ENCODE data around the gene PLXDC2. TPM values are rescaled to one million over a fixed set of nuclear protein-coding genes. Genes with fewer than 3 reads are reported as not detected.

PLXDC2 gene
- total and polyA plus RNA-seq, 2 donors (not counting 1 experiment from before 2014, with no cell fraction given) = 0.07 TPM

GRCh38 chr10:19920075-19920726 is 104.0 kb downstream of the PLXDC2 start:
- Mint-ChIP-seq H3K9me3 (ENCODE audit: insufficient read depth) (peaks cover 1% of the 10 kb centered on the region), H3K27me3 (no peaks in the 10 kb centered on the region), H3K4me1 (no peaks in the 10 kb centered on the region), H3K27ac (no peak overlapping the region), H3K4me3 (no peak overlapping the region)
- Histone ChIP-seq H3K36me3 (replicated peaks in 1 of 2; ENCODE audit: control extremely low read depth in 1 of 2, control insufficient read depth in 1 of 2, extremely low read depth in 1 of 2, insufficient read depth in 2 of 2, low read length in 1 of 2) (no peaks in the 10 kb centered on the region), H4K20me1 (ENCODE audit: control insufficient read depth, insufficient read depth, low read length, poor library complexity, severe bottlenecking) (no peaks in the 10 kb centered on the region), H3K9me3 (ENCODE audit: control extremely low read depth in 1 of 3, control insufficient read depth in 2 of 3, insufficient read depth in 1 of 3, low read length in 2 of 3) (no peaks in the 10 kb centered on the region), H3K4me2 (replicated peaks; ENCODE audit: low read depth, low read length, poor library complexity, severe bottlenecking) (no peak overlapping the region), H3K4me3 (ENCODE audit: control extremely low read depth in 1 of 5, extremely low read depth in 1 of 5, insufficient read depth in 1 of 5, low read depth in 2 of 5, low read length in 4 of 5) (no peak overlapping the region), H3K4me1 (ENCODE audit: control insufficient read depth in 2 of 2, insufficient read depth in 2 of 2, low read length in 2 of 2) (no peaks in the 10 kb centered on the region), H3K27me3 (replicated peaks in 1 of 4; ENCODE audit: control extremely low read depth in 1 of 4, control insufficient read depth in 3 of 4, insufficient read depth in 4 of 4, low read length in 3 of 4) (no peaks in the 10 kb centered on the region), H2AFZ (ENCODE audit: insufficient read depth, low read depth, low read length, poor library complexity, severe bottlenecking) (no peak overlapping the region), H3K27ac (ENCODE audit: low read length in 2 of 2) (no peak overlapping the region), H3K9ac (ENCODE audit: low read length) (no peak overlapping the region), H3K79me2 (ENCODE audit: control insufficient read depth, insufficient read depth, low read length) (no peaks in the 10 kb centered on the region)
- POLR2A ChIA-PET = no interaction called here
- TF ChIP-seq EZH2 (IDR thresholded peaks at IDR 0.05; ENCODE audit: borderline replicate concordance, insufficient read depth, low read depth, low read length, poor library complexity, severe bottlenecking) (no peak), CTCF (IDR thresholded peaks at IDR 0.05) (no peak)
- no peak for ATAC-seq (ENCODE audit: low read depth)
- intact Hi-C loops (cut with micrococcal nuclease) = no loop called here
- CTCF ChIA-PET = interaction anchor here (1.1 kb wide), 1 partner anchor 12 kb away, joined by 3 read pairs; no protein-coding TSS in a partner anchor
- DNase-seq = no peak
- WGBS (ENCODE audit: insufficient coverage) = 96% methylated on average over 3 of the region's 4 CpGs

- no peak overlapping the region for H3K4me3 Mint-ChIP-seq
- Histone ChIP-seq H3K36me3 (replicated peaks in 1 of 2; ENCODE audit: control extremely low read depth in 1 of 2, control insufficient read depth in 1 of 2, extremely low read depth in 1 of 2, insufficient read depth in 2 of 2, low read length in 1 of 2) (no peaks in the 10 kb centered on the region), H4K20me1 (ENCODE audit: control insufficient read depth, insufficient read depth, low read length, poor library complexity, severe bottlenecking) (no peaks in the 10 kb centered on the region), H3K9me3 (ENCODE audit: control extremely low read depth in 1 of 3, control insufficient read depth in 2 of 3, insufficient read depth in 1 of 3, low read length in 2 of 3) (no peaks in the 10 kb centered on the region), H3K27me3 (replicated peaks in 1 of 4; ENCODE audit: control extremely low read depth in 1 of 4, control insufficient read depth in 3 of 4, insufficient read depth in 4 of 4, low read length in 3 of 4) (no peaks in the 10 kb centered on the region), H2AFZ (ENCODE audit: insufficient read depth, low read depth, low read length, poor library complexity, severe bottlenecking) (no peak overlapping the region), H3K9ac (ENCODE audit: low read length) (no peak overlapping the region), H3K79me2 (ENCODE audit: control insufficient read depth, insufficient read depth, low read length) (no peaks in the 10 kb centered on the region), H3K4me3 (ENCODE audit: control extremely low read depth in 1 of 5, extremely low read depth in 1 of 5, insufficient read depth in 1 of 5, low read depth in 2 of 5, low read length in 4 of 5) (no peak overlapping the region), H3K27ac (ENCODE audit: low read length in 2 of 2) (no peak overlapping the region), H3K4me2 (replicated peaks; ENCODE audit: low read depth, low read length, poor library complexity, severe bottlenecking) (no peak overlapping the region), H3K4me1 (ENCODE audit: control insufficient read depth in 2 of 2, insufficient read depth in 2 of 2, low read length in 2 of 2) (no peaks in the 10 kb centered on the region)
- no peaks in the 10 kb centered on the region for H3K27me3 Mint-ChIP-seq
- no peaks in the 10 kb centered on the region for H3K4me1 Mint-ChIP-seq
- intact Hi-C loops (cut with micrococcal nuclease) = no loop called here
- 96% methylated on average over 10 of the region's 13 CpGs for WGBS (ENCODE audit: insufficient coverage)
- POLR2A ChIA-PET = no interaction called here
- no peak overlapping the region for H3K27ac Mint-ChIP-seq
- DNase-seq = no peak
- CTCF ChIA-PET = interaction anchor here (1.1 kb wide), 1 partner anchor 10 kb away, joined by 3 read pairs; no protein-coding TSS in a partner anchor
- TF ChIP-seq CTCF (IDR thresholded peaks at IDR 0.05) = no peak
- no peak for TF ChIP-seq EZH2 (IDR thresholded peaks at IDR 0.05; ENCODE audit: borderline replicate concordance, insufficient read depth, low read depth, low read length, poor library complexity, severe bottlenecking)
- ATAC-seq (ENCODE audit: low read depth) = no peak
- H3K9me3 Mint-ChIP-seq (ENCODE audit: insufficient read depth) = peaks cover 1% of the 10 kb centered on the region
Observed at GRCh38 chr10:19921300-19922140, 105.3 kb downstream of the PLXDC2 start.

All from B cell (primary cell).